Measurements from ENCODE around the gene SLC13A4.

- no peak for TF ChIP-seq CTCF (IDR thresholded peaks at IDR 0.05; ENCODE audit: insufficient read depth, low read depth, low read length)
- TF ChIP-seq EZH2 (IDR thresholded peaks at IDR 0.05; ENCODE audit: insufficient read depth, low read length) = no peak
These were observed 33.9 kb upstream of the SLC13A4 start for GRCh38 chr7:135761751-135762488.

Data from astrocyte (in vitro differentiated cells and primary cell).